ENCODE results near the gene ROR1.
"Not testable (repeated sequence)": the region's sequence is repeated elsewhere in the genome, so short reads cannot be mapped to it uniquely, and the experiment has no call there.

The ROR1 gene

DNA sequence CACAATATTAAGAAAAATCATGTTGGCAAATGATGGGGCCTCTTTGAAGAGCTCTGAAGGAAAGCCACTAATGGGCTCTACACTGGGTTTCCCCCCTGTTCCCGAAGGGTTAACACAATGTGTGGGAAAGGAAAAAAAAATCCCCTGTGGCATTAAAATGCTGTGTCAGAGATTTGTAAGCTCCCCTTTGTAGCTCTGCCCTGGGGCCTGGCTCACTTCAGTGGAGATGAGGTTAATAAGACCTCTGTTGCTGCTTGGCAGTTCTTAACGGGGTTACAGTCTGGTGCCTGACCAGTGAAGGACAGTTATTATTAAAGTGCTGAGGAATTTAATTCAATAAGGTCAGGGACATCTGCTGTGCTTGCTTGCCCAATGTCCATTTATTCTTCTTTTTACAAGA is 299.9 kb downstream of the ROR1 start:
- no peak for DNase-seq

DNA sequence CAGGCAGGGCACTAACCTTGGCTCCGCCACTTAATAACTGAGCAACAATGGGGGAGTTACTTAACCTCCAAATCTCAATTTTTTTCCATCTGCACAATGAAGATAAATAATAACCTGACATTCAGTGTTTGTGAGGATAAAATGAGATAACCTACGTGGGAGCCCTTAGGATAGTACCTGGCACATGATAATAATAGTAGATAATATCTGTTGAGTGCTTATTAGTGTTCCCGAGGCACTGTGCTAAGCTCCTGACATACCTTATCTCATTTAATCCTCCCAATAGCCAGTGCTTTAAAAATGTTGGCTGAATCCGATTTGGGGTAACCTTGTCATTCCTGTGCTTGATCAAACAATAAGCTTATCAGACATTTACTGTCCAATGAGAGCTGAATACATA is 300.9 kb downstream of the ROR1 start:
- DNase-seq = no peak

DNA sequence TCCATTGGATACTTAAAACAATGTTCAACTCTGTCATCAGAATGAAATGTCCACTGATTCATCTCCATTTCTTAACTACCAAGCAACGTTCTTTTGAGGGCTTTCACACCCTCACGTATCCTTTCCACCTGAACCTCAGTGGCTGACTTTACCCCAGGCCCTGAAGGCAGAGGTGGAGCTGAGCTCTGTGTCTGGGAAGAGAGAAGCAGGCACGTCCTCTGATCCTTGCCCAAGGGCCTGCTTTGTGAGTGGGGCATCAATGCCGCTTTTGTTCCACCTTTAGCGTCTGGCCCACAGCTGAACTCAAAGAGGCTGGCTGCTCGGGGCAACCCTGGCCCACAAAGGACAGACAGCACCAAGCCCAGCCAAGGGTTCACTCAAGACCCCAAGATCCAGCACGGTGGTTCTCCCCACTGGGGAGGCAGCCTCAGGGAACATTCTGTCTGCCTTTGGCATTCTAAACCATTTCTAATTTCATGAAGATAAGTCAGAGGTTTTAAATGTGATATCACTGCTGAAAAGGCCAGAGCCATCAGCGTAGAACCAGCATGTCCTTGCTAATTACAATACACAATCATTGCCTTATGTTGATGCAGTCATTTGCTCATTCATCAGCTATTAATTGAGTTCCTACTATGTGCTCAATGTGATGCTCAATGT is 303.6 kb downstream of the ROR1 start:
- DNase-seq = no peak

DNA sequence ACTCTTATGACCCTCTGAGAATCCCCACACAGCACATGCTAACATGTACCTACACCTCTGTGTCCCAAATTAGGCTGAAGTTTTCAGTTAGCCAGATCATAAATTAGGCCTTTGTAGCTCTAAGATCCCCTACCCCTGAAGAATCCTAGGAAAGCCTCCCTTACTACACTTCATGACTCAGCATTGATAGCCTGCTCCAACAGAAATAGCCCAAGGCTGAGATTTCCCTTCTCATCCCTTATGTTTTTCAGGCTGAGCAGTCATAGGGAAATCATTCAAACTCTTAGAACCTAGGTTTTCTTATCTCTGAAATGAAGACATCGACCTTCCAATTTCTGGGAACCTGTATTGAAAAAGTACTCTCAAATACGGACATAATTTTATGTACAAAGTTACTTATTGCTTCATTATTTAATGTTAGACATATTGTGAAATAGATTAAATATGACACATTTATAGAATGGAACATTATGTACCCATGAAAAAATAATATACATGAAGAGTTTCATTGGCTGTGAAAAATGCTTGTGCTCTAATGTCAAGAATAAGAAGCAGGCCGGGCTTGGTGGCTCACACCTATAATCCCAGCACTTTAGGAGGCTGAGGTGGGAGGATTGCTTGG is 307.2 kb downstream of the ROR1 start:
- DNase-seq = no peak

DNA sequence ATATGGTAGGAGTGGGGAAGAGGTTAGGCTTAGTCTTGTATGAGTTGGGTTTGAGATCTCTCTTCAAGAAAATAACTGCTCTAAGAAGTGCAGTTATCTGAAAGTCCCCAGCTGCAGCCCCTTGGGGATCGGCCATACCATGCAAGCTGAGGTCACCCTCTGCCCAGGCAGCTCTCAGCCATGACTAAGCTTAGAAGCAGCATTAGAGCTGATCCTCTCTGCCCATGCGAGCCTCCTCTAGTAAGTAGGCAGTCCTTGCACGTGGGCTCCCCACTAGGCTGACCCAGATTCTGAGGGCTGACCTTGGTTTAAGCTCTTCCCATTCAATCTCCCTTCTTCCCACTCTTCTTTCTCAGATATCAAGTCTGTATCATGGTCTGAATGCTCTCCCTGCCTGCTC is 308.6 kb downstream of the ROR1 start:
- DNase-seq = no peak

DNA sequence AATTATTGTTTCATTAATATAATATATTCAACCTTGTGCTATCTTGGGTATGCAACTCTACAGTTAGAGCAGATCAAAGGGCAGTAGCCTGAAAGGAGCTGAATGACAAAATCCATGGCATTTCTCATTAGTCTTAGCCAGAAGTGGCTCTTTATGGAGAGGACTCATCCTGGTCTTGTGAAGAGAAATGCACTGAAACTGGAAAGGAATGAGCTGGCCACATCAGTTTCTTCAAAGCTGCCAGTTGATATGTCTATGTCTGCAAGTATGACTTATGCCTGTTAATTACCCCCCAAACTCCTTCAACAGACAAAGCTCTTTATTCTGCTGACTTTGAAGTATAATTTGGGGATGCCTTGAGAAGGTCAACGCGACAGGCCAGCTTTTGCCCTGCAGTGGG is 310.6 kb downstream of the ROR1 start:
- DNase-seq = no peak

DNA sequence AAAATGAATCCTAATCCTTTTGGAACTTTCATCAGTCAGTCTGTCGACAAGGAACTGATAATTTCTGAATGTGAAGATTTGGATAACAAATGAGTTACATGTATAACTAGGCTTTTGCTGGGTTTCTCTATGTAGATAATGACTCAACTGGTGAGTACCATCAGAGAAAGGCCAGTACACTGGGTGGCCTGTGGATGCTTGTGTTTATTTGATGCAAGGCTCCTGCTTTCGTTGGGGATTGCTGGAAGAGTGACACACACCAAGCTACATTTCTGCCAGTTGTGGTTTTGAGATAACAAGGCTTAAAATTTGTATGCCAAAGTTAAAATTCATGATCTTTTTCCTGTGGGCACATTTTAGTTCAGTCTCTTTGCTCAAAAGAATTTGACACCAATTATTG is 314.0 kb downstream of the ROR1 start:
- no peak for DNase-seq

DNA sequence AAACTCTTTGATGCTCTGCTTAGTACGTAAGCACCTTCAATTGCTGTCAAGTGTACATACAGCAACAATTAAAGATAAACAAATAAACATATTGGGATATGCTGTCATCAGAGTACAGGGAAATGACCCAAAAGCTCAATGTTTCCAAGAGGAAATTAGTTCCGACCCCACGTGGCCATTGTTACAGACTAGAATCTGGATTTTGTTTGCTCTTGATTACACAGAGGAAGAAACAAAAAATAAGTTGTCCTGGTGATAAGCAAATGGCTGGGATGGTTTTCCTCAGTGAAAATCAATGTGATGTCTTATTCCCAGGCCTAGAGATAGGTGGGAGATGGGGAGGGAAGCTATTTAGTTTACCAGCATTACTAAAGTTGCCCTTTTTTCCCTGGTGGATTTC is 316.6 kb downstream of the ROR1 start:
- no peak for DNase-seq

DNA sequence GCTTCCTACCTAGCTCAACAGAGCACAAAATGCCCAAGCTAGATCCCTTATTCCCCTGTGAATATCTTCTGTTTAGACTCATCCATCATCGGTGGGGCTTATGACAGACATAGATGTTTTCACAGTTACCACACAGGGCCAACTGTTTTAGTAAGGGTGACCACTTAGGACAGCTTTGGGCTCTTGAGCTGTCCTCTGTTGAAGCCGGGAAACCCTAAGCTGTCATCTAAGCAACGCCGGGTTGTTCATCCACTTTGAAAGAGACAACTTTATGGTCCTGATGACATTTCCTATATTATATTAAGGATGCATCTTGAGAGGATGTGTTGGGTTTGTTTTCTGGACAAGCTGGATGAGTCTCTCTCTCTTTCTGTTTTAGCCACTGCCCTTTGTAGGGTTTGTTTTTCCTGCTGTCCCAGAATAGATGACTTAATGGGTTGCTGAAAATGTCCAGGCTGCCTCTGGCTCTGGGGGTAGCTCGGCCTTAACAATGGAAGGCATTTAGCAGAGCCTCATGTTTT is 319.1 kb downstream of the ROR1 start:
- no peak for DNase-seq

DNA sequence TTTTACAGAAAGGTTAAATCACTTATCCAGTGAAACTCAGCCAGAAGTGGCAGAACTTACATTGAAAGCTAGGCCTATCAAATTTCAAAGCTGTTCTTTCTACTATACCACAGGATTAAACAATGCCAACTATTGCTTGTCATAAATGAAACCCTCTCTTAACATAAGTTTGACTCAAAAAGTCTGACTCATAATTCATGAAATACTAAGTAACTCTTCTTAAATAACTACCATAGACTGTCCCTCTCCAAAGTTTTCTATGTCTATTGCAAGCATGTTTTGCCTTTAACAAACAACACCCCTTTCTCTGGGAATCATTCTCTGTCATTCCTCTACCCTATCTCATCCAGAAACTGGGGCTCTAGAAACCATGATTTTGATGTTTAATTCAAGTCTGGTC is 320.1 kb downstream of the ROR1 start:
- DNase-seq = no peak

DNA sequence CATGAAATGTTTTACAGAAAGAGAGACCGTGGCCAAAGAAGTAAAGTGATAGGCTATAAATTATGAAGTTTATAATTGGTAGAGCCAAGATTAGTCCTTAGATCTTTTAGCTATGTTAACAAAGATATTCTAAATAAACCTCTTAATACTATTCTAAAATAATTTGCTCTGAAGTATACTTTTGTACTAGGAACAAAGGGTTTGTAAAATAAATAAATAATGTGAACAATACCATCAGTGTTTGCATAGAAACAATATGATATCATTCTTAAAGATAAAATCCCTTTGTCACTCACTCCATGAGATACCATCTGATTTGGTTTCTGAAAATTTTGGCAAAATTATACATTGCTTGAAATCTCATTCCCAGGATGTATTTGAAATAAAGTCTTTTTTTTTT is 322.0 kb downstream of the ROR1 start:
- DNase-seq = no peak

DNA sequence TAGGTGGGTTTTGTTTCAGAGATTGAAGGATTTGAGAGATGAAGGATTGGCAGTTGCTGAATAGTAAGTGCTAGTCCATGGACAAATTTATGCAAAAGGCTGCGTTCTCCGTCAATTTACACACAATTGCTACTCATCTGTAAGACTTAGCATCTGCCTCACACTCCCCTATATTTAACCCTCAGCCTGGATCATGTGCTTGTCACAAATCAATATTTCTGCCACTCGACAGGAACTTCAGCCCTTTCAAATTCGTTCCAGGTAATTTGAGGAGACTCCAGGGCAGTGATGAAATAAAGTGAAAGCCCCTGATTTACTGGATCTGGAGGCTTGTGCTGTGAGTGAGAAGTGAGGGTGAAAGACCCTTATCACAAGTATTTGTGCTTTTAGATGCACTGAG is 324.0 kb downstream of the ROR1 start:
- no peak for DNase-seq

DNA sequence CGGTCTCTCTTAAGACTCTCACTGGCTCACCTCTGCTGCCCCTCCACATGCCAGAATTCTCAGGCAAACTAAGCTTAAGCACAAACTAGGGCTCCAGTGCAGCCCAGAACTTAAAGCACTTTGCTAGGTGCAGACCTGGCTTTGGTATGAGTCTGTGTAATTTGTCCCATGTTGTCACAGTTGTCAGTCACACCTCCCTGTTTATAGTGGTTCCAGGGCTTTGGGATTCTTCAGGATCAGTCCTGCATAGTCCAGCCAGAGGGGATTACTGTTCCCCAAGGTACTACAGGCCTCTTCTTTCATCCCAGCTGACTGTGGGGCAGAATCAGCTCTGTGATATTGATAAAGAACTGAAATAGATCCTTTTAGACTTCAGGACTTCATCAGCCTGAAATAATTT is 324.6 kb downstream of the ROR1 start:
- no peak for DNase-seq

DNA sequence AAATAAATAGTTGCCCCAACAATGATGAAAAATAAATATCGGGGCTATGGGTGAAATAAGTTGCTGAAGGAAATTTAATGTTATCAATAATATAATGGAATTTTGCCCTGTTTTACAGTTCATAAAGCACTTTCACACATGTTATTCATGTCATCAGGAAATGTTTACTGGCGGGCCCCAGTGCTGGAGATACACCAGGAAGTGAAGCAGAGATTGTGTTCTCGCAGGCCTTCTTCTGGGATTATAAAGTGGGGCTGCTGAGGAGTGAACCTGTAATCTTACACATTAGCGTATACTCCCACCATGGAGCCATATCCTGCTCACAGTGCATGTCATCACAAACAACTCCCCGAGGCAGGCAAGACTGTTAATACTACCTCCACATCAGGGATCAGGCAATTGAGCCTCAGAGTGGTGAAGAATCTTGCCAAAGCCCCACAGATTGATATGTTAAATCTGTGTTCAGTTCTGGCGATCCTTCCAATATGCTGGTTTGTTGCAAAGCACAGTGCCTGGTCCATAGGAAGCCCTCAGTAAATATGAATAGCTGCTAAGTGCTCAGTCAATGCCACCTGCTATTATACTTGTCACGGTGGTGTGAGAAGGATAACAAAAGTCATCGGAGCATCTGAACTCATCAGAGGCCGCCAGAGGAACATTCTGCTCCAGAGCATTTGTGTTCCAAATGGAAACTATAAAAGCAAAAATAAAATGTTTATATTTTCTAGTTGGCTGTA is 325.2 kb downstream of the ROR1 start:
- DNase-seq = no peak

DNA sequence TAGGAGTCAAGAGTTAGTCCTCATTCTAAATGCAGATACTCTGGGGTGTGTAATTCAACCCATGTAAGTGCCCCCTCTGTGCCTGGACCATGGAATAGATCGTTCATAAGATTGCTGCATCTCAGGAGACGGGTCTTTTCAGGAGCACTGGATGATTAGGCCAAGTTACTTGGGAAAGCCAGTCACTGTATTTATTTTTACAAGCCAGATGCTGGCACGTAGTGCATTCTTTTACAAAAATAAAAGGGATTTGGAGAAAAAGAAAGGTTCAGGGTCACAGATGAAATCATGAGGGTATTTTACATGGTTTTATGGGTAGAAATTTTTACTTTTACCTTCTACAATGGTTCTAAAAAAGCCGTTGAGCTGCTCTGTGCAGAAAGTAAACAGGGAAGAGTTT is 327.0 kb downstream of the ROR1 start:
- DNase-seq = no peak

DNA sequence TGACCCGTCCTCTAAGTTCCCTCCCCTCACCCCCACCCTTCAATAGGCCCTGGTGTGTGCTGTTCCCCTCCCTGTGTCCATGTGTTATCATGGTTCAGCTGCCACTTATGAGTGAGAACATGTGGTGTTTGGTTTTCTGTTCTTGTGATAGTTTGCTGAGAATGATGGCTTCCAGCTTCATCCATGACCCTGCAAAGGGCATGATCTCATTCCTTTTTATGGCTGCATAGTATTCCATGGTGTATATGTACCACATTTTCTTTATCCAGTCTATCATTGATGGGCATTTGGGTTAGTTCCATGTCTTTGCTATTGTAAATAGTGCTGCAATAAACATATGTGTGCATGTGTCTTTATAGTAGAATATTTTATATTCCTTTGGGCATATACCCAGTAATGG is 330.8 kb downstream of the ROR1 start:
- DNase-seq = not testable (repeated sequence)

DNA sequence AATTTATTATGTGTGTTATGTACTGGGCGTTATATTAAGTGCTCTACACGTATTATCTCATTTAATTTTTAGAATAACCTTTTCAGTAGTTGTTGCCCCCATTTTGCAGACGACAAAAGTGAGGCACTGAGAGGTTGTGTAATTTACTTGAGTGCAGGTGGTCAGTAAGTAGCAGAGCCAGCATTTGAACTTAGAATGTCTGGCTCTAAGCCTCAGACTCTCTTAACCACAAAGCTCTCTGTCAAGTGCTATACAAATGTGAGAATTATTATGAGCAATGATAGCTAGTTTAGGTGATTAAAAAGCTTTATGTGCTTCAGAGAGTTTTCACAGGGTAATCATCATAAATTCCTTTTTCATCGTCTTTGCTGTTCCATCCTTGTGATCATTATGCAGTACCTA is 333.3 kb downstream of the ROR1 start:
- no peak for DNase-seq

DNA sequence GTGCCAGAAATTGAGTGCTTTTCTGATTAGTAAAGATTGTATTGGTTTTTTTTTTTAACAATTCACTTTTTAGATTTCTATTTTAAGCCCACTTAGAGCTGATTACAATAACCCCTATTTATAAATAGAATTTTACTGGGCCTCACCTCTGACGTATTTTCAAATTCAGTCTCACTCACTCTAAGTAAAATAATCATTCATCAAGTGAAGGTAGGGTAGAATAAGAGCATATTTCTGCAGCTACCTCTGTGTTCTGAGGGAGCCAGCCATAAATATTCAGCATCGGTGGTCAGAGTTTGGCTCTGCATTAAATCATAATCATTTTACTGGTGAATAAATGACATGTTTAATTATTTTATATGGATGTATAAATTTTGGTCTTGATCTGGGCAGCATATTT is 333.8 kb downstream of the ROR1 start:
- DNase-seq = no peak

DNA sequence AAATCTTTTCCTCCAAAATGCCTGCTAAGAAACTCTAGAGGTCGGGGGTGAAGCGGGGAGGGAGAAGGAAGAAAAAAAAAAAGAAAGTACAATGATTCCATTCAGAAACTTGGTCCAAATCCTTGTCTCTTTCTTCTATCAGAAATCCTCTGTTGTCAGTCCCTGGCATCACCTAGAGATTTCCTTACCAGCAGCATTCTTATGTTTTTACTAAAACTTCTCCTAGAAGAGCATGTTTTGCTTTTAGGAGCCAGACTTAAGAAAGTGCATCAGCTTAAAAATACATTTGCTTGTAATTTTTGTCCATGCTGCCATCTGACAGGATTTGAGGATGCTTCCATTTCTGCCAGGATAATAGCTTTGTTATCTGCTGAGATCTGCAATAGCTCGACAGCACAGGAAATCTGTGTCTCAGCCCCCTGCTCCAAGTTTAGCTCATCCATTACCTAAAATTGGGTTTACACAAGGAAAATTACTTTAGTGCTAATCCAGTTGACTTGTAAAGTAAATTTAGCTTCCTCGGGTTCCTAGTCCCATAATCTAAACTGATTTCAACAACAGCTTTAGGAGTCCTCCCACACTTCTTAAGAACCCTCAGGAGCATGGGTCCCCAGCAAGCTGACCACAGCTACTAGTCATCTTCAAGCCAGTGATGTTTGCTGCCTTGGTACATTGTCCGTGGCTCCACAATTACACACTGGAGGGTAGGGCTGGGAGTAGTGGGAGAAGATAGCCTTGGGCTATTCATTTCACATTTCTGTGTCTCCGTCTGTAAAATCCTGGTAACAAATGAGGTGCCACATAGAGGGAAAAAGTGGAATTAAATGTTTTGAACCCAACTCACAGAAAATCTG is 337.3 kb downstream of the ROR1 start:
- DNase-seq = no peak

DNA sequence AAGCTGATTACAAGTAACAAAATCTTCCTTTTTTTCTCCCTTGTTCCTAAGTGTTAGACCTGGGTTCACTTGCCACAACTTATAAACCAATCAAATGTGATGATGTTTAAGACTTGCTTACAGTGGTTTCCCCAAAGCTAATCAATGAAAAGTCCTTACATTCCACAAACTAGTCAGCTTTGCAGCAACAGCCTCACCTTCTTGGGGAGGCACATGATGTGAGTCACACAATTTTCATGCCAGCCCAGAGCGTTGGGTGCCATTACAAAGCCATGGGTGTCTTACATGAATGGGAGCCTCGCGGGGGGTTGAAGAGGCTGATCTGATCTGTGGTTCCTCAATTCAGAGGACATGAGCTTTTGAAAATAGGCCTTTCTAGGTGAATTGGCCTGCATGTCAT is 338.0 kb downstream of the ROR1 start:
- DNase-seq = no peak

DNA sequence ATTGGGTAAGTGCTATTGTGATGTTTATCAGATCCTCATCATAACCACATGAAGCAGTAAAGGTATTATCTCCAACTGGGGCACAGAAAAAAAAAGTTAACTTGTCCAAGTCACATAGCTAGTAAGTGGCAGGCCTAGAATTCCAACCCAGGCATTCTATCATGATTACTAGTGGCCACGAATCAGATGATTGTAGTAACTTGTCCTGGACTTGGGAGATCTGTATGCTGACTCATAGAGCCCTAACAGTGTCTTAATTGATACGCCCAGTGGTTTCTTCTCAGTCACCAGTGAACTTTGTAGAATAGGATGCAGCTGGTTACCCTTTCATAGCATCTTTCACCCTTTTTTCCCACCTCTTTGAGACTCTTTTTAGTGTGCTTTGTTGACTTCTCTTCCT is 338.5 kb downstream of the ROR1 start:
- no peak for DNase-seq

DNA sequence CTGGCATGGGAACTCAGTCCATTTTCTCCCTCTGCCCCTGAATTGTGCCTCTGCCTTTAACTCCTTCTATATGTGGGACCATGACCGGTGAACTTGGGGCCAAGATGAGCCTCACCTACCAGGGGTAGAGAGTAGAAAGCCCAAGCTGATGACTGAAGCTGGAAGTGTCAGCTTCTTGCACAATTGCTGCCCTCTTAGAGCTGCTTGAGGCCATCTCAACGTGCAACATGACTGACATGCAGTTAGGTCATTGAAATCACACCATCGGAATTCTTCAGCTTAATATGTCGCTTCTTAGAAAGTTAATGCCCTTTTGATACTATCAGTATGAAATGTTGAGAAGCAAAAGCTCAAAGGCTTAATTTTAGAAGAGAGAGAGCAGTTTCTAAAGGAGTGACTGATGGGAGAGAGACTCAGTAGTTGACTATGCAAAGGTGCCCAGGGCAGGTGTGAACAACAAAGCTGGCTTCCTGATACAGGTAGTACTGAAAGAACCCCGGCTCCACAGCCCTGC is 340.3 kb downstream of the ROR1 start:
- DNase-seq = no peak

DNA sequence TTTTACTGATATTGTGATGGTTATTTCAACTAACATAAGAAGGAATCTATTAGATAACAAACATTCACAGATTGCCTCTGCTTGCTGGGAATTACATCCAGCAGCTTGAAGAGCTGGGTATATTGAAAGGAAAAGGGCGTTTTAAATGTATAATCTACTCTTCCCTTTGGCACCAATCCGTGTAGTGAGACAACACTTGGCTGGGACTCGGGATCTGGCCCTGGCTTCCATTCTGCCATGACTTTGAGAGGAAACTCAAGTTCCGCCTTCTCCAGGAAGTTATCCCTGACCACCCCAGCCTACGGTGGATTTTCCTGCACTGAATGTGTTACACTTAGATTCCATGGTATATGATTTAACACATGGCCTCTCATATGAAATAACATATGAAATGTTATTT is 342.7 kb downstream of the ROR1 start:
- no peak for DNase-seq

Measured in NCI-H1694 (cell line).